Measurements from ENCODE around the gene KREMEN2.
"Not testable (repeated sequence)": the region's sequence is repeated elsewhere in the genome, so short reads cannot be mapped to it uniquely, and the experiment has no call there.

KREMEN2 gene

DNA sequence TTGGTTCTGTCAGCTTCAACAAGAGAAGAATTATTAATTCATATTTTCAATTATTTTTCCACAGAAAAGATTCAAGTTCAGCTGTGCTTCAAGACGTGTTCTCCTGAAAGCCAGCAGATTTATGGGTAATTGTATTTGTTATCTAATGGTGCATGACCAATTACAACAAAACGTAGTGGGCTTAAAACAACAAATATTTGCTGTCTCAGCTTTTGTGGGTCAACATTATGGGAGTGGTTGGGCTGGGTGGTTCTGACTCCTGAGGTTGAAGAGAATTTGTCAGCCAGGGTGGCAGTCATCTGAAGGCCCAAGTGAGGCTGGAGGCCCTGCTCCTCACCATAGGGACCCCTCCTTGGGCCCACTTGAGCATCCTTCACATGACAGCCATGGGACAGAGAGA lies 24.1 kb upstream of the KREMEN2 start:
- DNase-seq (ENCODE audit: low spot score), result no peak

- no peak for DNase-seq (ENCODE audit: low spot score)
These were observed 22.0 kb upstream of the KREMEN2 start for GRCh38 chr16:2942045-2942444.

- DNase-seq (ENCODE audit: low spot score), result not testable (repeated sequence)
These were observed 20.4 kb upstream of the KREMEN2 start for GRCh38 chr16:2943716-2944115.

GRCh38 chr16:2946649-2947048 lies 17.4 kb upstream of the KREMEN2 start:
- no peak for DNase-seq (ENCODE audit: low spot score)

DNA sequence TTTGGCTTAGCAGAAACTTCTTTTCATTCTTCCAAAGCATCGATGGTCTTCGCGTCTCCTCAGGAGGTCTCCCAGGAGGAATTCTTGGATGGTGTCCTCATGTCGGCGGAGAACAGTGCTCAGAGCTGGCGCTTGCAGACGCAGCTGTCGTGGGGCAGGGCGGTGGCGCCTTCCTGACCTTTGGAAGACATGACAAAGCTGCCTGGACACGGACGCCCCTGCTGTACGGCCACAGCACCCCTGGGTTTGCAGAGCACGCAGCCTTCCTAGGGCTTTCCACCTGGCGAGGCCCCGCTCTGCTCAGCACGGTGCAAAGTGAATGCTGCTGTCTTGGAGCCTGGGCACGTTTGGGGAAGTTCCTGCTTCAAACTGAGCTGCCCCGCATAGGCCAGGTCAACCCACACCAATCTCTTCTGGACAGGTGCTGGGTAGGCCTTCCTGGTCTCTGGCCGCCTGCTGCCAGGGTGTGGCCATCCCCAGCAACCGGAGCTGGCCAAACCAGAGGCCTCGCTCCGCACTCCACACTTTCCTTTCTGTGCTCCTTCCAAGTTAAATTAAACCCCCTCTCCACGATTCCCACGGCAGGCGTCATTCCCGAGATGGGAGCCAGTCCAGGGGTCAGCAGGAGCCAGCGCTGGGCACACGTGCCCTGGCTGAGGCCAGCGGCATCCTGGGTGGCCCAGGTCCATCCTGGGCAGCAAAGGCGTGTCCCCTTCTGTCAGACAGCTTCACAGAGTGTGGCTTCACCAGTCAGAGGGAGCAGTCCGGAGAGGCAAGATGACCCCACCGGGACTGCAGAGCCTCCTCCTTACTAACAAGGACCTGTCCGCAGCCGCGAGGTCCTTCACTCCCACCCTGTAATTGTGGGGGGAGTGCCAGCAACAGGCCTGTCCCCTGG lies 15.0 kb upstream of the KREMEN2 start:
- DNase-seq (ENCODE audit: low spot score), result no peak

- DNase-seq (ENCODE audit: low spot score), result no peak
These were observed 14.2 kb upstream of the KREMEN2 start for GRCh38 chr16:2949705-2950352.

DNA sequence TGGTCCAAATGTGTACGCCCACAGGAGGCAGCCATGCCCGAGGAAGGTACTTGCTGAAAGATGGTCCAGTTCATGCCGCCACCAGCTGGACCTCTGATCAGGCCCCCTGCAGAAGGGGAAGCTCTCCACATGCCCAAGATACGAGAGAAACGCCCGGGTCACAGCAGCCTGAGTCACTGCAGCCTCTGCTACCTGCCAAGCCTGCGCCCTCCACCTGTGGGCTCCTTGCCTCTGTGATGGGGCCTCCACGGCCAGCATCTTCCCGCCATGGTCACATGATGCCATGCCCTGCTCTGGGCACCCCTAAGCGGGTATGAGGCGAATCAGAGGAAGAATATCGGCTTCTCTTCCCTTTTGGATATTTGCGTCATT lies 13.7 kb upstream of the KREMEN2 start:
- no peak for DNase-seq (ENCODE audit: low spot score)

GRCh38 chr16:2950773-2951172 lies 13.3 kb upstream of the KREMEN2 start:
- DNase-seq (ENCODE audit: low spot score), result no peak

DNA sequence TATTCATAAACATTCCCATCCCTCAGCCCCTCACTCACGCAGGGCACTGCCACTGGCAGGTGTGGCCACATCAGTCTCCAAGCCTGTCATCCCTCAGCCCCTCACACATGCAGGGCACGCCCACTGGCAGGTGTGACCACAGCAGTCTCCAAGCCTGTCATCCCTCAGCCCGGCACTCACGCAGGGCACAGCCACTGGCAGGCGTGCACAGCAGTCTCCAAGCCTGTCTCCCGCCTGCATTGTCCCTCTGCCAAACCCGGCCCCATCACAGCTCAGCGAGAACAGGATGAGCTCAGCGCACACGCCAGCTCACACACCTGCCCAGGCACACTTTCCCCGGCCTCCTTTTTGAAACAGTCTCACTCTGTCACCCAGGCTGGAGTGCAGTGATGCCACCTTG lies 11.4 kb upstream of the KREMEN2 start:
- DNase-seq (ENCODE audit: low spot score), result no peak

- no peak for DNase-seq (ENCODE audit: low spot score)
These were observed 10.1 kb upstream of the KREMEN2 start for GRCh38 chr16:2953706-2954627.

GRCh38 chr16:2954656-2955381 lies 9.3 kb upstream of the KREMEN2 start:
- no peak for DNase-seq (ENCODE audit: low spot score)

DNA sequence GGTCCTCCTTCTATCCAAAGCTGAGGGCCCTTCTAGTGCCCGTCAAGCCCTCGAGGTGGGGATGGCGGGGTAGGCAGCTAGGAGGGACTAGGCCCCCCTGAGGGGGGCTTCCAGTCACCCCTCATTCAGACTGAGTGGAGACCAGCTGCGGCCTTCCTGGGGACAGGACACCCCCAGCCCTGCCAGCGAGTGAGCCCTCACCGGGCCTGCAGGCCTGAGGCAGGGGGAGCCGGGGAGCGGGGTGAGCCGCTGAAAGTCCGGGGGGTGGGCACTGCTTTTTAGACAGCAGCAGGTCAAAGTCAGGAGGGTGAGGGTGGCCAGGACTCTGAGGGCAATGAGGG lies 8.7 kb upstream of the KREMEN2 start:
- DNase-seq (ENCODE audit: low spot score), result no peak

DNA sequence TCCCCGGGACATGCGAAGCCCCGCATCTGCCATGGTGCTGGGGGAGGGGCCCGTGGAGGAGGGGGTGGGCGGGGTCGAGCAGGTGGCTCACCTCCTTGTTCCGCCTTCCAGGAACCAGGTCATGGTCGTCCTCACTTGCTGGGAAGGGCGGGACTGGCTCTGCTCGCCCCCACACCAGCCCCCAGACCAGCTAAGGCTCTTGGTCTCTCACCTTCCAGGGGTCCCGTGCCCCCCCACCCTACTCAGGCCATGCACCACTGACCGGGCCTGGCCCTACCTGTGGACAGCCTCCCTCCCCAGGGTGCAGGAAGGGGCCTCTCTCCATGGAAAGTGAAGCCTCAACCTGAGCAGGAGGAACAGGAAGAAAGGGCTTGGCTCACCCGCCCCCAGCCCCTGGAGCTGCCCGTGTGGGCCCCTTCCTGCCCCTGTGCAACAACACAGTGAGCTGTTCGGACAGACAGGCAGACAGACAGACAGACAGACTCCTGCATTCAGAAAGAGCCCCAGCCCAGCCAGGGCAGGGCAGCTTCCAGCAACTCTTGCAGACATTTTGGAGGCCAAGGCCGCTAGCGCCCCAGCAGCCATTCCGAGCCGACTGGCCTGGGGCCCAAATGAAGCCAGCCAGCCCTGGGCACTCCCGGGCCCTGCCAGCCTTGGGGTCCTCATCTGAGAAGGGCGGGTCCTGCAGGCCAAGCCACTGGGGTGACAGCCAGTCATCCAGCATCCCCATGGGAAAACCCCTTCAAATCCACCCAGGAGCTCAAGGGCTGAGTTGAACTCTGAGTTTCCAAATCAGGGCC lies 8.1 kb upstream of the KREMEN2 start:
- no peak for DNase-seq (ENCODE audit: low spot score)

DNA sequence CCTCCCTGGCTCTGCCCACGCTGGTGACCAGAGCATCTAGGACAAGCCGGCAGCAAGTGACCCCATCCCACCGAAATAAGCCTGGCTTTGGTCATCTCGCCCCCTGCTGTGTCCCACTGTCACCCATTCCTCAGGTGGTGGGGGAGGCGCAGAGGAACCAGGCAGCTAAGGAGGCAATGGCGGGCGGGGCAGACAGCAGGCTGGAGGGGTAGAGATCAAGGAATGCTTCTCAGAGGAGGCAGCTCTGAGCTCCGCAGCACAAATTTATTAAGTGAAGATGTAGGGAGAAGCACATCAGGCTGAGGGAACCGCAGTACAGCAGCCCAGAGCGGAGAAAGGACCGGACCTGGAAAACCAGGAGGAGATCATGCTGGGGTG lies 7.5 kb upstream of the KREMEN2 start:
- DNase-seq (ENCODE audit: low spot score), result no peak

- DNase-seq (ENCODE audit: low spot score), result no peak
These were observed 4.9 kb upstream of the KREMEN2 start for GRCh38 chr16:2959206-2959605.

GRCh38 chr16:2960183-2961010 lies 3.7 kb upstream of the KREMEN2 start:
- no peak for DNase-seq (ENCODE audit: low spot score)

- no peak for DNase-seq (ENCODE audit: low spot score)
These were observed 1.6 kb upstream of the KREMEN2 start for GRCh38 chr16:2962334-2963073.

GRCh38 chr16:2963074-2963722 lies 877 bp upstream of the KREMEN2 start:
- DNase-seq (ENCODE audit: low spot score), result no peak

Data from RKO (cell line).